NCI-H524 (cell line): Measurements from ENCODE around the gene FSTL4.

Source experiments
- DNase-seq, 2 experiments: peaks; one replicate each; lab custom pipeline; 2025; lab: John Stamatoyannopoulos, UW

Gene FSTL4

DNA sequence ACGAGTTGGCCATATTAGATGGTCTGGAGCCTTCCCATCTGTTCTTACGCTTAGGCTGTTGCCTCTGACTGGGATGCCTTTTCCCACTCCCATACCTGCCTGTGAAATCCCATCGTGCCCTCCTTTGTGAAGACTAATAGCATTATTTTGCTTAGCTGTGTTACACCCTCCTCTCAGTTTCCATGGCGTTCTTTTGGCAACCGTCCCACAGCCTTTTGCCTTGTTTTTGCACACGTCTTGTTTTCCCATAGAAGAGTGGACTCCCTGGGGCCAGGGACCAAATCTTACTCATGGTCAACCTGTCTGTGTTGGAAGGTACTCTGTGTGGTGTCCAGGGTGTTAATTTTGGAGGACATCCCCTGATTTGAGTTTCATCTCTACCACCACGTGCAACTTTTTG is 318.4 kb downstream of the FSTL4 start:
- no peak for DNase-seq

DNA sequence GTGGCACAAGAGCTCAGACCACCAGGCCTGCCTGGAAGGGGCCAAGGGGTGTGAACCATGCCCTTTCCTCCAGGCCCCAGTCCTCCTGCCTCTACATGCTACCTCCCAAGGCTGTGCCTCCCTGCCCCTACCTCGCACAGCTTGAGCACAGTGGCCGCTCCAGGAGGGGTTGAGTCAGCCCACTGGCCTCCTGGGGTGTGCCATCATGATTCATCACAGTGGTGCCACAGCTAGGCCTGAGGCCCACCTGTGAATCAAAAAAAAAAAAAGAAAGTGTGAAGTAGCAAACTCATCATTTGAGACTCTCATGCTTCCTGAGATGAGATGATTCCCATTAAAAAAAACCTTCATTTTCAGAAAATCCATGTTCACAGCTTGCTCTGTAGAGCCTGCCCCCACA is 320.0 kb downstream of the FSTL4 start:
- no peak for DNase-seq

DNA sequence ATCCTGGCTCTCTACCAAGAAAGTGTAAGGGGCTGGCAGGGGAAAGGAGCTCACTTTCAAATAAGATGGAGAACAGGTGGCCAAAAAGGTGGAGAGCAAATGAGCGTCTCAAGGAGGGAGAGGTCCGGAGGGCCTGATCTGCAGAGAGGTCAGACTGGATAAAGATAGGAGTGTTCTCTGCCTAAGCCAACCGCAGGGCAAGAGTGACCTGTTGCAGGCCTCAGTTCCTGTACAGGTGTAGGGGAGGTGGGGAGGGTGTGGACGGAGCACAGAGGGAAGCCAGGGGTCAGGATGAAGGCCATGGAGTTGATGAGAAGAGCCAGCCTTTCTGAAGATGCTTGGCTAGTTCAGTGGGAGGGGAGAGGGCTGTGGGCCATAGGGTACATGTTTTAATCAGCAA is 320.8 kb downstream of the FSTL4 start:
- no peak for DNase-seq

DNA sequence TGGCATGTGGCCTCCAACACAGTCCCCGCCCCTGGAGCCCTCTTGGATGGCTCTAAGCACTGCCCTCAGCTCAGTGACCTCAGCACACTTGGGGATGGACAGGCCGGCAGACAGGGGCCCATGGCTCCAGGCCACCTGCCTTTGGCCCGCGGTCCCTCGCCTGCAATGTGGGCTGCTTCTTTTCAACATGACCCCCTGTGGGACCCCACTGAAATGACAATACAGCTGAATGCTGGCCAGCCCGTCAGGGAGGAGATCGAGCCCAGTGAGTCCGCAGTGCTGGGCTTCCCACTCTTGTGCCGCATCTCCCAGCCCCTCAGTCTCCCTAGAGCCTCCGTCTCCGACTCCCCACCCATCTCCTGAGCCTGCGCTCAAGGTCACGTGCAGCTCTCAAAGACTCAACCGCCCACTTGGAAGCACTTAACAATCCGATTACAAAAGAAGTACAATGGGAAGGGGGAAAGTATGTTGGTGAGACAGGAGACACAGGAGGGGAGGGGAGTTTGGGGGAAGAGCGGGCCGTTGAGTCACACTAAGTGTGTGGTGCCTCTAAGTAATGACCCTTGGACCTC is 321.6 kb downstream of the FSTL4 start:
- DNase-seq = no peak

DNA sequence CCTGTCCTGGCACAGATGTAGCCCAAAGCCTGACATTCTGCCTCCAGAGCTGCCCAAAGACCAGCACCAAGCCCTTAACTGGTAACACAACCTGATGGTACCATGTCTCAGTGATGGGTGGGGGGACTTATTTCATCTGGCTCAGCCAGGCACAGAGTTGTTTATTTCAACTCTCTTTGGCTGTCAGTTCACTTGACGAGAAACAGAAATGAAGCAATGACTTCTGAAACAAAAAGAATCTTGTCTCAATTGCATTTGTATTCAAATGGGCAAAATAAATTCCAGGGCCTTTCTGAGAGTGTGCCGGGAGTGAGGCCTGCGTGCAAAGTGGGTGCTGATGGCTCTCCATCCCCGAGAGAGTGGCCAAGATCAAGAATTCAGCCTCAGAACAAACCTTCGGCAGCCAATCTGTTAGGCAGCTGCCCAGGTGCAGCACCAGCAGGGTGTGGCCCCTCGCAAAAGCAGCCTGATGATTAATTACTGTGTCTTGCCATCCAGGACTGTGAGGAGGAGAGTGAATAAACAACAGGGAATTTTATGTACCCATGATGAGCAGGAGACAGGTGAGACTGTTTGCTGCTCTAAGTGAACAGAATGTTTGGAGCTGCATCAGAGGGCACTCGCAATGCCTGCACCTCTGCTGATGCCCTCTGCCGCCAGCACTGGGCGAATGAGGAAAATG is 322.5 kb downstream of the FSTL4 start:
- no peak for DNase-seq

DNA sequence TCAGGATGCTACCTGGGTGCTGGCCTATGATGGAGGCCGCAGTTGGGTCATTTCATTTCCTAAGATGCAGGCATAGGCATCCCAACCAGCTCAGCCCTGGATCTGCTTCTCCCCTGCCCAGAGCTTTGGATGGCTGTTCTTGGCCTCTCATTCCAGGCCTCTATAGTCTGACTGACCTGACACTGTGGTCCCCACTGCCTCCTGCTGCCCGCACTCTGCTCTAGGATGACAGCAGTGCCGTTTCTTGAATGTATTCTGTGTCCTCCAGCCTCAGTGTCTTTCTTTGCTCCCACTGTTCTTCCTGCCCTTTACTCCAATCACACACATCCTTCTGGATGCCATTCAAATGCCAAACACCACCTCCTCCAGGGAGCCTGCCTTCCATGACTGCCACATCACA is 324.8 kb downstream of the FSTL4 start:
- DNase-seq = peak in 1 of 2 experiments; percentile 19

DNA sequence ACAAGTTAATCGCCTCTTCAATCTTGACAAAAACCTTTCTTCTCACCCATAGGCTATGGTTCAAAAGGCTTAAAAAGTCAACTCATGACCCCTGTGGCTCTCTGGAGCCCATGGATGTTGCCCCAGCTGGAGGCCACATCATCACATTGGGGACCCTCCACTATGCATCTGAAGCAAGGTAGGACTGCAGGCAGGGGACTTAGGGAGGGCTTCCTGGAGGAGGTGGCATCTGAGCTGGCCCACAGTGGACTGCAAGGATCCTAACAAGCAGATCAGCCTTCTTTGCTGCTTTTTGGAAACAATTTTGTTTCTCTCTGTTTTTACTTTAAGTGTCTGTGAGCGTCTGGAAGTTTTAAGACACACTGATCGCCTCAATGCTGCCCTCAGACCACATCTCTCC is 325.9 kb downstream of the FSTL4 start:
- DNase-seq = no peak

DNA sequence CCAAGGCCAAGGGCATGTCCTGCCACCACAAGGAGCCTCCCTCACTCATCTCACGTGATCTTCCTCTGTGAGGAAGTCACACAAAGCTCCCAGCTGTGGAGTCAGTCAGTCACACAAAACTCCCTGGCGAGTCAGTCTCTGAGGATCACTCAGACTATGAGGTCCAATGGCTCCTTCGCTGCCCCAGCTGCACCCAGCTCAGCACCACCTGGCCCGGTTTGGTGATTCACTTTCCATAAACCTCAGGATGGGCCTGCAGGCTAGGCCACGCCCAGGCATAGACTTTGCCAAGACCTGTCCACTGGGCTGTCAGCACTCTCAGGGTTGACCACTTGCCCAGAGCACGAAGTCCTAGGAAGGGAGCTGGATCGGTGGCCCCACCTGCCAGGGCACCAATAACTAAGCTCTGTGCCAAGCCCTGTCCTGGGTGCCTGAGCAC is 326.7 kb downstream of the FSTL4 start:
- DNase-seq = no peak

DNA sequence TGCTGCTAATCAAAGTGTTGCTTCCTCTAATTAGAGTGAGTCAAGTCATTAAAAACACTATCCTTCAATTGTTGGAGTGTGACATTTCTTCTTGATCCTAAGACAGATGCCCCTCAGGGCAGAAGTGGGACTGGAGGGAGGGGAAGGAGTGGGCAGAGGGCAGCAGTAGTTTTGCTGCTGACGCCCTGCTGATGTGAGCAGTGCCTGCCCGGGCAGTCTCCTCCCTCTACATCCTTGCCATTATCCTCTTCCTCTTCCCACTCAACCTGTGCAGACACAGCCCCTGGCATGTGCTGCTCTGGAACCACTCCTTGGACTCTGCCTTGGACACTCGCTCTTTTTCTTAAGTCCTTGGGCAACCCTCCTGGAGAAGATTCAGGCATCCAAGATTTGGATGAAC is 328.0 kb downstream of the FSTL4 start:
- DNase-seq = no peak

DNA sequence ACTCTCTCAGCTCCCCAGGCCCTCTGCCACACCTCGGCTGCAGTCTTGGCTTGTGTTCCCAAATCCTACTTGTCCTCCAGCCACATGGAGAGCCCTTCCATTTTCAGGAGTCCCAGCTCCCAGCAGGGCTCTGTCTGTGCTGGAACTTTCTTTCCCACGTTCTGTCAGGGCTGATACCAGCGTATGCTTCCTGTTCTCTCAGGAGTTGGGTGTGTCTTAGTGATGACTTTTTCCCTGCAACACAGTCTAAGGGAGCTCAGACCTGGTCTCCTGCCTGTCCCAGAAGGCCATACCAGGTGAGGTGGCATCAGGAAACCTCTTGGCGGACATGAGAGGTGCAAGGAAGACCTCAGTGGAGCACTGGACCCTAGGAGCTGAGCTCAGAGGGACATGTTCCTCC is 334.0 kb downstream of the FSTL4 start:
- no peak for DNase-seq

DNA sequence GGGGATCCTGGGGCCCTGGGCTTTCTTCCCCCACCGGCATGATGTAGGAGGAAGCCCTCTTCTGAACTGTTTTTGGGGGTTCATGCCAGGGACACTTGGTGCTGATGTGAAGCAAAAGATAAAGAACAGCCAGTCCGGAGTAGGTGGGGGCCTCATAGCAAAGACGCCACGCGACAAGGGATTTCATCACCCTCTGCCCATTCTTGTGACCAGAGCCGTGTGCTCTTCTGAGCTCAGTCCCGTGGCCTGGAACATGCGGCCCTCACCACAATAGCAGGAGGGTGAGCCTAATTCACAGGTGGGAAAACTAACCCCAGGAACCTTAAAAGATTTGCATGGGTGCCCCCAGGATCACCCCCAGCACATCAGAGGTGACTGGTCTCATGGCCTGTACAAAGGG is 334.6 kb downstream of the FSTL4 start:
- no peak for DNase-seq

DNA sequence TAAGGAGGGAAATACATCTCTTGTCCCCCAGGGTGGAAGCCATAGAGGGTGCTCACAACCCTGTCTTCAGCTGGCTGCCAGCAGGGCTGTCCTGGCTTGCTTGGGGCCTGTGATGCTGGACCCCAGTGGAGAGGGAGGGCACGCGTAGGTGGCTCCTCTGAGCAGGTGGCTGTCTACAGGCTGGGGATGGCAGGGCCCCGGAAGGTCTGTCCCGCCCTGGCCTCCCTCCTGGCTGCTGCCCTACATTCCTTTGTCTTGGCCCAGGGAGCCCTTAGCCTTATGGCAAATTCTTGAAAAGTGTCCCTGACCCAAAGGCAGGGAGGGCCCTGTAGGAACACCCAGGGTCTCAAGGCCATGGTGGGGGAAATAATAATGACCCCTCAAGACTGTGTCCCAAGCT is 336.2 kb downstream of the FSTL4 start:
- DNase-seq = no peak

DNA sequence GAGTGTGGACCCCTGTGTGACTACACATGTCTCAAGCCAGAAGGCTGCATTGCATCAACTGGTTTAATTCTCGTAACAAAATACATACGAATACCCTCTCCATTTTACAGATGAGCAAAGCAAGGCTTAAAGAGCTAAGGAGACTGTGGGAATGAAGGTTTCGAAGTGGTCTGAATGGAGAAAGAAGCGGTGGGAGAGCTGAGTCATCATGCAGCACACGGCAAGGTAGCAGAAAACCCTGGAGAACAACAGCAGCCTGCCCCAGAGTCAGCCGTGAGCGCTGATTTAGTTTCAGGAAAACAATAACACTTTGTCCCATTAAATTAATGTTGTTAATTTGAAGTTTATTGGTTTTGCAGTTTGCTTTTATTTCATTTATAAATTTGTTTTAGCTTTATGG is 336.7 kb downstream of the FSTL4 start:
- DNase-seq = no peak

DNA sequence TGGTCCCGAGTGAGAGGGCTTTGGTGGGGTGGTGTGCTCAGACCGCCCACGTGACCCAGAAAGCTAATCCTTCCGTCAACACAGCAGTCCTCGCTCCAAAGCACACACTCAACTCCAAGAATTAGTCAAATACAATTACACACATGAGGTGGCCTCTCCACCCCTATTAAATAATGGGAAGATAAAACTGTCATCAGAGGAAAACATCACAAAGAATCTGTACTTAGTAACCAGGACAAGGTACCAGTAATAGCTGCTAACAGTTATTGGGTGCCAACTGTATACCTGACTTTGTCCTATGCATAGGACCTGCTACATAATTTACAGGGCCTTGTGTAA is 337.8 kb downstream of the FSTL4 start:
- no peak for DNase-seq

DNA sequence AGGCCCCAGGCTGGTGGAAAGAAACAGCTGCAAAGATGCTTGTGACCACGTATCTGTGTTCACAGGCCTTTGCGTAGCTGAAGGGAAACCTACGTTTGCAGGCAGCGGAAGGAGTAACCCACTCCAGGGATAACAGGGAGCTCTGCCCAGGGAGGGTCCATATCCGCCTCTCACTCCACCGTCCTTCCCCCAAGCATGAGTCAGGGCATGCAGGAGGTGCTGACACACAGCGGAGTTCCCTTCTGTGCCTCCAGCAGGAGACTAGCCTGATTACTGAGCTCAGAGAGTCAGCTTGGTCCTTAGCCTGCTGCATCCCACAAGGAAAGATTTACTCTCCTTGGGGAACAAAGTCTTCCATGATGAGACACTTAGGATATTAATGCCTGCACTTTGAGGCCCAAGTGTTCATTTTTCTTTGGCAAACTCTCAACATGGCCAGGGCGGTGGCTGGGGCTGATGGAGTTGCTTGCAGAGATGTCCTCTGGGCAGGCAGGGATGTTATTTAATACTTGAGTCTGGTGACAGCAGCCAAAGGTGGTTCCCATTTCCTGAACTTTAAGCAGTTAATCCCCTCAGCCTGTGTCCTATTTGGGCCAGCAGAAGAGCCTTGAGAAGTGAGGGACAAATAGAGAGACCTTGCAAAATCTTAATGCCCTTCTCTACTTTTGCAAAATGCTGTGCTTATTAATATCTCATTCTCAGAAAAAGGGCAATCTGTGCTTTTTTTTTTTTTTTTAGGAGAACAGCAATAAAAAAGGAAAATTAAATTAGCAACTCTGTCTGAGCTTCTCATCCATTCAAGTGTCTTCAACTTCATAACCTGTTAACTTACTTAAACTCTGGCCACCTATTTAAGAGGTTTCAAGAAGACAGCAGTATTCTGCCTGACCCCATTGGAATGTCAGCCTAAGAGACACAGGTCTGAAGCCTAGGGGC is 338.4 kb downstream of the FSTL4 start:
- DNase-seq = no peak

DNA sequence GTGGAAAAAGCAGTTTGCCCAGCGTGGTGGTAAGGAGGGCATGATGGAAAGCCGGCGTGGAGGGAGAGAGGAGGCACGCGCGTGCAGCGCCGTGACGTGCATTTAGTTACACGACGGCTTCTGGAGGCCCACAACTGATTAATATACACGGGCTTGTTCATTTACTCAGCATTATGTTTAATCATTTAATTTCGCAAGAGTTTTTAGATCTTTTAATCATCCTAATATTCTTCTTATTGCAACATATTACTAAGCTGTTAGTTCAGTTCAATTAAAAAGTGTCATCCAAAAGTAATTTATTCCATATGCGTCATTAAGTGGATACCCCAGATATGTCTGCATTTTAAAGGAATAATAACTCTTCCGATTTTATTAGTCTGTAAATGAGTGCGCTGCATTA is 340.0 kb downstream of the FSTL4 start:
- DNase-seq = no peak

DNA sequence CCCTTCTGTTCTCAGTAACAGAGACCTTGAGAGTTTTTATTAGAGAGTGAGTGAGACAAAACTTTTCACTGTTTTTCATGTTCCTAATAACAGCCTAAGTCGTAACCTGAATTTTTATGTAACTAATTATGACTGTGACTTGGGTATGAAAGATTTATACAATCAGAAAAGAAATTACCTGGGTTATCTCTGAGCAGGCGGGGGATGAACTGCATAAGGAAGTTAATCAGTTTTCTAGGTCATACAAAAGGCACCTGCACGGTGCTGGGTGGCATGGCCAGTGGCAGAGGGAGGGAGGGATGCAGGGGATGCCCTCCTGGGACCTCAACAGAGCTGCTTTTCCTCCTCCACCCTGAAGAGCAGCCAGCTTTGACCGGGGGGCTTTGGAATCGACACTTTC is 340.7 kb downstream of the FSTL4 start:
- DNase-seq = no peak

DNA sequence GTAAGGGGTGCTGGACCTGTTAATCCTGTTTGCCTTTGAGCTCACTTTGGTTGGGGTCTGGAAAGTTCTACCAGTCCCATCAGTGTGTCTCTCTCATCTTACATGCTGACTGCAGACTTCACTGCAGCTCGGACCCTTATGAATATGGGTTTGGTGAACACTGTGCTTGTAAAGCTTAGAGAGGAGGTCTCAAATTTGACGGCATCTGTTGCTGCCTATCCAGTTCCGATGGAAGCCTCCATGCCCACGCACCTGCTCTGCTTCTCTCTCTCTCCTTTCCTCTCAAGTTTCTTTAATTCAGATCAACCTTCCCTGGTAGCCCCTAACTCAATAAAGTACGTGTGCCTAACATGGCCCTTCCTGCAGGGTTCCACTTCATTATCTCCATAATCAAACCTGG is 342.6 kb downstream of the FSTL4 start:
- DNase-seq = no peak

DNA sequence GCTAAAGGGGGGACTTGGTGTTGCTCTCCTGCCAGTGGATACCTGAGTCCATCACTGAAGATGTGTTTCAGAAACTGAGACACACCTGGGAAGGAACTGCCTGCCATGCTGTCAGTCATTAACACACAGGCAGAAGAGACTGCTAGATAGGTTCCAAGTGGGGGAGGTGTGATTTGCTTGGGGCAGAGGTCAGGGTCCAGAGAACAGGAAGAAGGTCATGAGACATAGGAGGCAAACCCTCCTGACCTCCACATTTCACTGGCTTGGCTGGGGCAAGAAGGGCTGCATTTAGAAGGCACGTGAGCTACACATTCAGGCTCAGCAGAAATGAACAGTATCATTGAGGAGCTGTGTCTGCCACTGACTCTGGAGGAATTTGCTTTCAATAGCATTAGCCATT is 344.7 kb downstream of the FSTL4 start:
- DNase-seq = no peak

DNA sequence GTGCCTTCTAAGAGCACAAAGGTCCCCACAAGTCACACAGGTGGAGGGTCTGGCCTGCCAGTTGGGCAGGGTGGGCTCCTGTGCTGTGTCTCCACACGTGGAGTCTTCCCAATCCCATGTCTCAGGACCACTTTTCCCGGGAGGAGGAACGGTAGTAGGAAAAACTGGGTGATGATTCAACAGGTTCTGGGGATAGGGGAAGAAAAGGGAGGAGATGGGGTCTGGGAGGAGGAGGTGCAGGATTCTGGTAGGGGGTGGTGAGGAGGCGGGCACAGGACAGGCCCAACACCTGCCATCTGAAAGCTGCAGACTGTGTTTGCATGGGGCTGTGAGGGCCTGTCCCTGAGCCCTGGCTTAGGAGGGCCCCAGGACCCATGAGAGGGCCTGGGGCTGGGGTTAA is 345.4 kb downstream of the FSTL4 start:
- DNase-seq = no peak

DNA sequence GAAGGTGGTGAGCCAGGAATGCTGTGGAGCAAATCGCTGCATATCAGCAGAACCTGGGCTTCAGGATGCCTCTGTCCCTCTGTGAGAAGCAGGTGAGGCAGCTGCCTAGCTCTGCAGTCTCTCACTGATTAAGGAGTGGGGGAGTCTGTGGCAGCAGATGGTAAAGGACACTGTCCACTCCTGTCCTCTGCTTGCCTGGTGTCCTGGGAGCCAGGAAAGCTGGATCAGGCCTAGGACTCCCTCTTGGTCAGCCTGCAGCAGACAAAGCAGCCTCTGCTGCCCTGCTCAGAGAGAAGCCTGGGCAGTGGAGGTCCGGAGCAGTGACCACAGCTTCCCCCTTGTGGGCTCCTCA is 345.8 kb downstream of the FSTL4 start:
- DNase-seq = no peak

DNA sequence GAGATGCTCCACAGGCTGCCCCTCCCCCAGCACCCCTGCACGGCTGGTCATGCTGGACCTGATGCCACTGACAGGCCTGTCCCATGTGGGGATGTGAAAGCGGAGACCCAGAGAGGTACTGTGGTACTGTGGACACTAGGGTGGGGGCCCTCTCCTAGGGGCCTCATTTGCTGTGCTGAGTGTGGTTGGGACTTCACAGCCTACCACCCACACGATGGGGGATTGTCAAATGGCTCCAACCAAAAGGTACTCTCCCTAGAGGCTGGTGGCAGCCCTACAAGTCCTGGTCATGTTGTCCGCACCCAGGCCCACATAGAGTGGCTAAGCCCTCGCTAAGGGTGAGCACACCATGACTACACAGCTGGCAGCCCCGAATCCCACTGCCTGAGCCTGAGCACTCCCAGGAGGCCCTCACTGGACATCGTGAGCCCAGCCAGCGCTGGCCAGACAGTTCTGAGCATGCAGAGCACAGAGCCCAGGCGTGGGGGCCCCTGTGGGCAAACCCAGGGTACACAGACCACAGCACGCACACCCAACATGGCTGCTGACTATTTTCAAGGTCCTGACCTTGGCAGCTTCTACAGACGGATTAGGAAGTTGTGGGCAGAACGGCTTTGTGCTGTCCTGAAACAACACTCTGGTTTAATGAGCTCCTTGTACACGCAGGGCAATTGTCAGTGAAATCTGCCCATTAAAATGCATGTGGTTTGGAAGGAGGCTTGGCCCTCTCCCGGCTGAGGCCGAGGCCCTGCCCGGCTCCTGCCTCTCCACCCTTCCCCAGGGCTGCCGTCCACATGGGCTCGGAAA is 346.4 kb downstream of the FSTL4 start:
- DNase-seq = no peak

DNA sequence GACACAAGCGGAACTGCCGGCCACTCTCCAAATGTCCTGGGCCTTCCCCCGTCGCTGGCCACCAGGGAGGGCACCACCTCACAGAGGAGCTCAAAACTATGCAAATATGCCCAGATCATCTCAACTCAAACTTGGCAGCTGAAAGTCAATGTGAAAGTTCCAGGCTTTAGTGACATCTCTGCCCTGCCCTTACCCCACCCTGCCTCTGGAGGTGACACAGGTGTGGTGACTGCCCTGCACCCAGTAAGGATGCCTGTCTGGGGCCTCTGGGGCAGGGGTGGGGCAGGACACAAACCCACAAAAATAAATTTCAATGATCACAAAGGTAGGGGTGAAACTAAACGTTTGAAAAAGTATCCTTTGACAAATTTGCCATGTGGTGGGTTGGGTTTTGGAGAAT is 347.1 kb downstream of the FSTL4 start:
- no peak for DNase-seq
